GM12875 (cell line): Measurements from ENCODE around the gene PIGK.

Source experiments
- H3K4me3 ChIP-seq: one replicate; pipeline ENCODE4 v1.5.1; 2011; ENCODE audit warnings: low read depth, low read length, control low read depth
- TF ChIP-seq, protein P1 (sequence below): IDR thresholded peaks from 2 replicates; pipeline ENCODE4 v1.5.1; 2011; ENCODE audit warnings: low read depth, mild to moderate bottlenecking, control low read depth, inconsistent platforms, low read length, moderate library complexity, borderline replicate concordance; ENCODE audit not compliant: insufficient read depth

Gene PIGK

DNA sequence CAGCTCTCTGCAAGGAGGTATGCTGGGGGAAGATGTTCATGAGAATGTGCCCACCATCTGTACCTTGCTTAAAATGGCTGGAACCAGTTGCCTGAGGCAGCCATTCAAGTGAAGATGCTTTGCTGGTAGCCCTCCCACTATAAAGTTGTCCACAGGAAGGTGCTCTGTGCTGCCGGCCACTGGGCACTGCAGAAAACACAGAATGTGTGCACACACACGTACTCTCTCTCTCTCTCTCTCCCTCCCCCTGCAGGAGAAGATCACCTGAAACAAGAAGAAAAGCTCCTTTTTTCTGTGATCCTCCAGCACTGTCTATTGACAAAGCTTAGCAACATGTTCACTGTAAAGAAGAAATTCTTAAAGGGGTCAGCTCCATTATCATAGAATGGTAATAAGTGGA is 134.8 kb downstream of the PIGK start:
- no peak overlapping the region for H3K4me3 ChIP-seq
- TF ChIP-seq, protein P1, sequence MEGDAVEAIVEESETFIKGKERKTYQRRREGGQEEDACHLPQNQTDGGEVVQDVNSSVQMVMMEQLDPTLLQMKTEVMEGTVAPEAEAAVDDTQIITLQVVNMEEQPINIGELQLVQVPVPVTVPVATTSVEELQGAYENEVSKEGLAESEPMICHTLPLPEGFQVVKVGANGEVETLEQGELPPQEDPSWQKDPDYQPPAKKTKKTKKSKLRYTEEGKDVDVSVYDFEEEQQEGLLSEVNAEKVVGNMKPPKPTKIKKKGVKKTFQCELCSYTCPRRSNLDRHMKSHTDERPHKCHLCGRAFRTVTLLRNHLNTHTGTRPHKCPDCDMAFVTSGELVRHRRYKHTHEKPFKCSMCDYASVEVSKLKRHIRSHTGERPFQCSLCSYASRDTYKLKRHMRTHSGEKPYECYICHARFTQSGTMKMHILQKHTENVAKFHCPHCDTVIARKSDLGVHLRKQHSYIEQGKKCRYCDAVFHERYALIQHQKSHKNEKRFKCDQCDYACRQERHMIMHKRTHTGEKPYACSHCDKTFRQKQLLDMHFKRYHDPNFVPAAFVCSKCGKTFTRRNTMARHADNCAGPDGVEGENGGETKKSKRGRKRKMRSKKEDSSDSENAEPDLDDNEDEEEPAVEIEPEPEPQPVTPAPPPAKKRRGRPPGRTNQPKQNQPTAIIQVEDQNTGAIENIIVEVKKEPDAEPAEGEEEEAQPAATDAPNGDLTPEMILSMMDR, result no peak

DNA sequence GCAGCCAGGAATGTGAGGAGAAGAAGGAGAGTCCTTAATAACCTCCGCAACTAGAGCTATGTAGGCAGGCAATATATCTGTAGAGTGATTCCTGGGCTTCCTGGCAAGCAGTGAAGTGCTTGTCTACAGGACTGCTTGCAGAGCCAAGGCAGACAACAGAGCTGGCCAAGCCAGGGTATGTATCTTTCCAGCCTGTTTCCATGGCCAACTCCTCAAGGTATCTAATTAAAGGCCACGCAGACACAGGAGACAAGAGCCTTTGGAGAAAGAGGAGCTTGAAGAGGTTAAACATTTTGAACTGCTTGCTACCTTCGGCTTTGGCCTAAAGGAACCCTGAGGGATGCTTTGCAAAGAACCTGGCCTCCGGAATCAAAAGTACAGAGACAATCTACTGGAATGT is 137.4 kb downstream of the PIGK start:
- no peak overlapping the region for H3K4me3 ChIP-seq
- TF ChIP-seq, protein P1, result no peak

DNA sequence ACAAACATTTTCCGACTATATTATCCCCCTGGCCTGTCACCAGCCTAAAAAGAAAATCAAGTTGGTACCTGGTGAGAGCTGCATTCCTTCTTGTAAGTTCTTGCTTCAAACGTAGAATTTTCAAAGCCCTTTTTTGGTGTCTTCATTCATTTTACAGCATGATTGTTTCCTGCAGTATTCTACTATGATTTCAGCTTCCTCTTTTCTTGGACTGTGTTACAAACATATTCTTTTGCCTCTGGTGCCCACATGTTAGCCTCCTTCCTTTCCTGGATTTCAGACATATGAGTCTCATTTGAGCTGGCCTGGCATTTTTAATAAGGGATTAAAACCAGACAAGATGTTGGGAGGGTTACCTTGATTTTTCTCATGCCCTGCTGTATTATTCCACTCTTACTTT is 142.5 kb downstream of the PIGK start:
- H3K4me3 ChIP-seq, result no peak overlapping the region
- TF ChIP-seq, protein P1, result no peak

DNA sequence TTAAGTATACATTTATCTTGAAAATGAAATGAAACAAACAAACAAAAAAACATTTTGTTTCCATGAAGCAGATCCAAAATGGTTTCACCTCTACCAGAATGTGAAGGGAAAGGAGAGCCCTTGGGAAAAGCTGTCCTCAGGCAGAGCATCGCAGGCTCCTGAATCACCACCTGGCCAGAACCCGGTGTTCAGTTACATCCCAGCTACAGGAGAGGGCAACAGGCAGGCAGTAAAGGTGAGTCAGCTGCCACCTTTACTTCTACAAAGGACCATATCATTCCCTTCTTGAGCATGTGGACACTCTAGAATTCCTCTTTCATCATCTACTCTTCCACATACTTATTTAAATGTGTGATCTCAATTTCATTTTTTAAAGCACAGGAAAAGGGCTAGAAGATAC is 151.2 kb downstream of the PIGK start:
- TF ChIP-seq, protein P1, result no peak
- H3K4me3 ChIP-seq, result no peak overlapping the region

DNA sequence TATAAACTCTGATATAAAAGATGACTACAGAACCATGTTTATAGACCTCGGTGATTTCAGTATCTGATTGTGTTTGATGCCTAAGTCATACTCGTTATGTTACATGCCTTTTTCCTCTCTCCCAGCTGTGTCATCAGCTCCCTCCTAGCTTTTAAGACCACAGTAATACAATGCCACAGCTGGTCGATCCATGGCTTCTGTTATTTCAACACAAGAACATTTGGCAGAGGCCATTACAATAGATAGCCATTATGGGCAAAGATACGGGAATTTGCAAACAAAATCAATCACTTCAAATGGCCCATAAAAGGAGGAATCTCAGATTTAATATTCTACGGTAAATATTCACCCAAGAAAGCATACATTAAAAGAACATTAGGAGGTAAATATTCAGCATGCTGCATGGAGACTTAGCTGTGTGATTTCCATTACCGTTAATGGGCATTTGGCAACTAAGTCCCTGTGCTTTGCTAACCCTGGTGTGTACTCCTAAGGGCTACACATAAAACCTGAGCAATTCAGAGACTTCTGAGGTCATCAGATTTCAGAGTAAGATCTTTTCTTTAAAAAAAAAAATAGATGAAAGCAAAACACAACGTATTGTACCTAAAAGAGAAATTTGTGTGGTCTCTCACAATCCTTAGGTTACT is 153.4 kb downstream of the PIGK start:
- TF ChIP-seq, protein P1, result no peak
- H3K4me3 ChIP-seq, result no peak overlapping the region

DNA sequence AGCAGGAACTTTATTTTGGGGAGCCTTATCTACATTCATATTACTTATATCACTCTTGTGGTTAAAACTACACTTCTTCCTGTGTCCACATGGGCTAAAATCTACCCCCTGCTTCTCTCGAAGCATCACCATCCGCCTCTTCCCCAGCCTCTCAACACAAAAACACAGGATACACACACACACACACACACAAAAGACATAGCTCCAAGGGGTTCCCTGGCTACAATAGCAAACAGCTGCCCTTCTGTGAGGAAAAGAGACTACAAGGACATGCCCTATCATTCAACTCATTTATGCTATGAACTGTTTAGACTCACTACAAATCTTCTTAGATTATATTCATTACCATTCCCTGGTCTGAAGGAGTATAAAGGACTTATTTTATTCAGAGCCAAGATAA is 155.0 kb downstream of the PIGK start:
- TF ChIP-seq, protein P1, result no peak
- no peak overlapping the region for H3K4me3 ChIP-seq

DNA sequence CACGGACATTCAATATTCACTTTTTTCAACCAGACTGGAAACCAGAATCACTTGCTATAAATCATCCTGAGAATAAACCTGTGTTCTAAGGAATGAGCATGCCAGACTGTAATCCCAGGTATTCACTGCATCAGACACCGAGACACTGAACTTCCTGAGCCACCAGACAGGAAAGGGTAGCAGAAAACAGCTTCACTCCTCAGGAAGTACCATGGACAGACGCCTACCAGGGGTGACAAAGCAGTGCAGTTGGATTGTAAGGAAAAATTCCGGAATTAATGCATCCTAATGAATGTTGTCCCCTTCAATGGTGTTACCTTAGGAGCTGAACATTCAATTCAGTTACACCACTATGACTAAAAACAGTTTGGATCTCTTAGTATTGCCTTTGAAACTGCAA is 156.1 kb downstream of the PIGK start:
- TF ChIP-seq, protein P1, result no peak

More for the DNA sequence above, 156.1 kb downstream of the PIGK start:
- no peak overlapping the region for H3K4me3 ChIP-seq
